T-helper 2 cell treated with Interferon-gamma antibody and Interleukin-4, amounts not matched to agents 100 ng/mL and 5 ng/mL, for 36 hours (primary cell): ENCODE data around the gene POGLUT2. TPM values are rescaled to one million over a fixed set of nuclear protein-coding genes. Genes with fewer than 3 reads are reported as not detected.

Source experiments
- intact Hi-C: fragments of 100-400 bp; cut with micrococcal nuclease; formaldehyde crosslinking; loops from one replicate; pipeline ENCODE4 v1.15.1; 2023
- total RNA-seq: library from RNA; stranded (reverse); gene quantifications from 2 replicates; pipeline ENCODE4 v1.2.3, GENCODE V29; 2022

Gene POGLUT2
- total RNA-seq, 1 donor from 2014 or later, result 13.4 TPM

- intact Hi-C loops, result loop anchor here (2.0 kb wide), 1 partner anchor 377 kb away; no protein-coding TSS in a partner anchor
Observed at GRCh38 chr13:102771298-102772041, 27.3 kb downstream of the POGLUT2 start.

- intact Hi-C loops, result no loop called here
Observed at GRCh38 chr13:102770435-102770834, 28.3 kb downstream of the POGLUT2 start.

GRCh38 chr13:102769679-102770078 is 29.1 kb downstream of the POGLUT2 start:
- intact Hi-C loops, result no loop called here

GRCh38 chr13:102768909-102769308 is 29.9 kb downstream of the POGLUT2 start:
- intact Hi-C loops, result no loop called here

DNA sequence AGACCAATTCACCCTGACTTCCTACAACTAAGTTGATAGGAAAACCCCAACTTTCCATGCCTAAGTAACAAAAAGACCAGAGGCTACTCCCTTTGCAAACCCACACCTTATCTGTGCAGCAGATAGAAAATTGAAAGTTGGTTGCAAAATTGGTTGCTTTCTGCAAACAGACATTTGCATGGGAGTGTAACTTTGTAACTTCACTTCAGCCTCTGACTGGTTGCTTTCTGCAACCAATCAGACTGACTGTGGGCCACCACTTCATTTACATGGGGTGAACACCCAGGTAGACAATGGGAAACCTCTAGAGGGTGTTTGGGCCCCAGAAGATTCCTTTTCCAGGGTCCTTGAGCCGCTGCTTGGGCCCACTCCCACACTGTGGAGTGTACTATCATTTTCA is 35.0 kb downstream of the POGLUT2 start:
- intact Hi-C loops, result no loop called here

DNA sequence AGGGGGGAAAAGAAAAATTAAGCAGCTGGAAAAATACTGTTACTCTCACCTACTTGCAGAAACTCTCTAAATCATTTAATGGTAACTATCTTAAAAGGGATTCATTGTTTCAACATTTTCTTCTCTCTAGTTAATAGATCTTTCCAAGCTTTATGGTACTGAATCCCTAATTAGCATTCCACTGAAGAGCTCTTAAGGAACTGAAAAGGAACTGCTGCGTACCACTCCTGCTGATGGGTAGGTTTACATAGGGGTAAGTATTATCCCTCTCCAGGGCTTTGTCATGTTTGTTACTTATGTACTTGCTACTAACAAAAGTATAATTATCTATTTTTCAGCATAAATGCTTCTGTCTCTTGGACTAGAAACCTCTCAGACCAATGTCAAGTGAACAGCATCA is 37.7 kb downstream of the POGLUT2 start:
- intact Hi-C loops, result no loop called here

DNA sequence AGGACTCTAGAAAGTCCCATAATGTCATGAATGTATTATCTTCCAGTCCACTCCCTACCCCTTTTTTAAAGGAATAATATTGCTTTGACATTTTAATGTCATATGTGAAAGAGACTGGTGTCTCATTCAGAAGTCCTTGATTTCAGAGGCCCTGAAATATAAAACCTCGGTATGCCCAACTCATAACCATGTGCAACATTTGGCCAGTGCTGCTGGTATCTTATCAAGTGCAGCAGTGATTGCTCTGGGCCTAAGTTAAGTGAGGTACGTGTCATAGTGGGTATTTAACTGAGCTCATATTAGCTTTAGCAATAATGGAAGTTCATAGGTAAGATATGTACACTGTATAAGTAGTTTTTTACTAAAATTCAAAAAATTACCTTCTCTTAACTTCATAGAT is 39.9 kb downstream of the POGLUT2 start:
- intact Hi-C loops, result no loop called here

- intact Hi-C loops, result no loop called here
Observed at GRCh38 chr13:102757006-102757405, 41.8 kb downstream of the POGLUT2 start.

DNA sequence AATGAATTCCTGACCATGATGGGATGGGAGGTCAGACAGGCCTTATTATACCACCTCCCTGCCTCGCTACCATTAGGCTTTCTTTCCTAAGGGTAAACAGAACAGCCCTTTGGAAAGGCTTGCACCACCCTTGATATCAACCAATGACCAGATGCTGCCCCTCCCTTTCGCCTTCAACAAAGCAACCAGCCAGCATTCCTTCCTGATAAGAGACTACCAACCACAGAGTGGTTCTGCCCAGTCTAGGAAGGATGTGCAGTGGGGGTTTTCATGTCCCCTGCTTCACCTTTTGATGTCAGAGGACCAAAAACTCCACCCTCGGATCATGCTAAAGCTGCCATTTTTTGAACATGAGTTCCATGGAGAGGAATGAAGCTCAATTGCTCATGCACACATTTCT is 46.9 kb downstream of the POGLUT2 start:
- intact Hi-C loops, result no loop called here

GRCh38 chr13:102742506-102742905 is 56.3 kb downstream of the POGLUT2 start:
- intact Hi-C loops, result no loop called here

- intact Hi-C loops, result no loop called here
Observed at GRCh38 chr13:102742101-102742500, 56.7 kb downstream of the POGLUT2 start.

Other genes starting within 250 kb of the POGLUT2 start
- gene TPP2, start 202.0 kb downstream of the POGLUT2 start, total RNA-seq, result 95.8 and 97.3 TPM in 2 replicates
- not detected in 2 replicates for gene METTL21C, start 103.9 kb downstream of the POGLUT2 start, total RNA-seq
- 47.2 and 51.2 TPM in 2 replicates for gene TEX30, start 25.2 kb downstream of the POGLUT2 start, total RNA-seq
- gene BIVM, start 143 bp upstream of the POGLUT2 start, total RNA-seq, result 35.1 and 36.9 TPM in 2 replicates
- 69.1 and 75.3 TPM in 2 replicates for gene ERCC5, start 47.1 kb upstream of the POGLUT2 start, total RNA-seq